Ammon's horn (tissue), 1 donor: ENCODE data around the gene KAT6B.

Experiments used
- DNase-seq: peaks from one replicate; pipeline ENCODE4 v3.0.0-alpha.2; 2016; ENCODE audit warnings: low spot score

Gene KAT6B

DNA sequence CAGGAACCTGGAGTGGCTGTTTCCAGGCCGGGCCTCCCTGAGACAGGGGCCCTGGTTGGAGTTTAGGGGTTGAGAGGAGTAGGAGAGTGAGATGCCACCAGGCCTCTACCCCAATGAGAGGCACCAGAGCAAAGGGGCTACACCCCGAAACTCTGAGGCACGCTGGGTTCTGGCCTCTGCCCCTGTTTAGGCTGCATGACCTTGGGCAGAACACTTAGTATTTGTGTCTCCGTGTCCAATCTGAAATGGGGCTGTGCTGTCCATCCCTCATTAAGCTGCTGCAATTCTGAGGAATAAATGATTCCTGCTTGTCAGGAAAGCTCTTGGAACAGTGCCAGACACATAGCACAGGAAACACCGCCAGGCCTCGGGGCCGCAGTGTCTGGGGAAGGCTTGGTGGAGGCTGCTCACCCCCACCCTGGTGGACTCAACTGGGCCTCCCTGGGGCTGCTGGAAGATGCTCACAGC lies 244.6 kb downstream of the KAT6B start:
- no peak for DNase-seq

DNA sequence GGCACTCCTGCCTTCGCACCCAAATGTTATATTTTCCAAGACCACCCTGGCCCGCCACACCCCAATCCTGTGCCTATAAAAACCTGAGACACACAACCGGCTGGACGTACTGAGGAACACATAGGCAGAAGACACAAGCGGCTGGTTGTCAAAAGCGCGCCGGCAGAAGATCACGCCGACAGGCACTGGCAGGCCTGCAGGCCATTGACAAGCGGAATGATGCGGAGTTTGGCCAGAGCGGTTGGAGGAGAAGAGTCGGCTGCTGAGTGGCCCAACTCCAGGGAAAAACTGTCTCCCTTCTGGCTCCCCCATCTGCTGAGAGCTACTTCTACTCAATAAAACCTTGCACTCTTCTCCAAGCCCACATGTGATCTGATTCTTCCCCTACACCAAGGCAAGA lies 245.4 kb downstream of the KAT6B start:
- no peak for DNase-seq

- DNase-seq, result no peak
Measured at GRCh38 chr10:75072727-75073126, 246.3 kb downstream of the KAT6B start.

DNA sequence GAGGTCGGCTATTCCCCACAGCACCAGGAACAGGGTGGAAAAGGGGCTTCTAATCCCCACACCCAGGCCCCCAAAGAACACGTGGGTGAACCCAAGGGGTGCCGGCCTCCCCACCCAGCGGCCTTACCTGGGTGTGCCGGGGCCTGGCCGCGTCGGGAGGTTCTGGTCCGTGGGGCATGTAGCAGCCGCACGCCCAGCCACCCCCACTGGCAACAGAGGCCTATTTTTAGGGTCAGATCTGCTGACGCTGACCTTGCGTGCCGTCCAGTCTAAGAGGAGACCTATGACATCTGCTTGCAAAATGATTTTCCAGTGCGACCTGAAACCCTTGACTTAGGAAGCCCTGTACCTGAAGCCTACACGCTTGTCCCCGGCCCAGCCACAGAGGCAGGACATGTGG lies 247.0 kb downstream of the KAT6B start:
- DNase-seq, result no peak

DNA sequence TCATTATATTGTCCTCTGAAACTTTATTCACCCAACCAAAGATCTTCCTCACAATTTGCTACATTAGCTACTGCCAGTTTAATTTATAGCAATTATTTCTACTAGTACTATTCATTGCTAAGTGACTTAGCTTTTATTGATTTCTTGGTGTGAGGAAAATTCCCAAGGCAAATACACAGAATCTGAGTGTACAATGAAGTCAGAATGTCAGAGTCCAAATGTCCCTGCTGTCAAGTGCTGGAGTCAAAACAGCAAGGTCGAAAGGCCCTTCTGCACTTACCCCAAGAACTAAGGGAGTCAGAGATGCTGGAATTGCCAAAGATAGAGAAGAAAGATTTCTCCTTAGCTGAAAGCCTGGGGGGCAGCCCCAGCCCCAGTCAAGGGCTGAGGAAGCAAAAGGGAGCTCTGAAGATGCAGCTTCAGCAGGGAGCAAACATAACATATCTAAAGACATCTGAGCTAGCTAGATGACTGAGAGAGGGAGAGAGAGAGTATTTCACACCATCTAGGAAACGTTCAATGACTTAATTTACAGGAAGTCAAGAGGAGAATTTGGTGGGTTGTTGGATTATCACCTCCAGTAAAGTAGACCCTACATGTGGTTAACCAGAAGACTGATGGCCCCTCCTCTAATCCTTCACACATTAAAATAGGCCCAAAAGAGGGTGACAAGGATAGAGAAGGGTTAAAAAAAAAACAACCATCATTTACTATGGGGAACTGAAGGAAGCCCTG lies 248.5 kb downstream of the KAT6B start:
- DNase-seq, result no peak

DNA sequence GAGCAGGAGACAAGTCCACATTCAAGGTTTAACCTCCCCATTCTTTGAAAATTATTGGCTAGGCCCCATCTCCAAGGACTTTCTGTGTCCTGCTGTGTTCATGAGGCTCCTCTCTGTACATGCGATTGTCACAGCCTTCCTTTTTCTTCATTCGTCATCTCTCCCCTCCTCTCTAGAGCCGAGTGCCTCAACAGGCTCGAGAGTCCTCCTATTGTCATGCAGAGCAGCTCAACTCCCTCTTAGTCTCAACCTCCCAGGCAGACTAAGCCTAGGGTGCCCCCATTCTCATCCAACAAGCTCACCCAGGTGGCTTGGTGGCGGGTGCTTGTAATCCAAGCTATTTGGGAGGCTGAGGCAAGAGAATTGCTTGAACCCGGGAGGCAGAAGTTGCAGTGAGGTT lies 249.9 kb downstream of the KAT6B start:
- DNase-seq, result no peak

DNA sequence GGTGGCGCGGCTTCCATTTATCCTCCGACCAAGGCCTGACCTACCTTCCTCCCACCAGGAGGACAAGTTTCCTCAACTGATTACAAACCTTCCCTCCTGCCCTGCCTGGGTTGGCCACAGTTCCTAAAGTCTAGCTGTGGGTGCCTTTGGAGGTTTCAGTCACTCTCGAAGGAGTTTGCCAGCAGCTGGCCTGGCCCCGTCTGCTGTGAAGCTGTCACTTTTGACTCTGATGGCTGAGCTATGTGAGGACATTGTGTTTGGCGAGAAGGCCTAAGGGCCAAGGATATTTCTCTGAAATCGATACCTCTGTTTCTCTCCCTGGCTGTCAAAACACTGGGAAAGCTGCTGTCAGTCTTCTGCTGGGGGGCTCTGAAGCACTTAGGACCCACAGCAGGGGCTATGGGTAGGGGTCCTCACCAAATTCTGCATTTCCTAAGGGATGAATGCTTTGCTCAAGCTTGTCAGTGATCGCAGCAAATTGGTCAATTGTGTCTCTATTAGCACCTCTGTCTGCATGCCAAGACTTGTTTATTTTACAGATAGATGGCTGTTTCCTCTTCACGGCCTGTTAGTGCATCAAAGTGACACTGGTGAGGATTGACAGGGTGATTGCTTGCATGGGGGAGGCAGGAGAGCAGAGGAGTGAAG lies 253.2 kb downstream of the KAT6B start:
- no peak for DNase-seq

- no peak for DNase-seq
Measured at GRCh38 chr10:75080554-75080953, 254.2 kb downstream of the KAT6B start.

- no peak for DNase-seq
Measured at GRCh38 chr10:75081379-75081778, 255.0 kb downstream of the KAT6B start.
